Cardiac fibroblast (primary cell): ENCODE data around the gene ITGA6.

ENCODE experiments used
- DNase-seq, 2 donors: peaks; one replicate each; pipeline versions ENCODE4 v3.0.0 to v3.0.0-alpha.2; 2010; ENCODE audit warnings: low read depth in 2 of 2
- H3K4me3 ChIP-seq, 2 donors: replicated peaks in 1 of 2; 1 replicate in 1 of 2; 2 replicates in 1 of 2; pipeline ENCODE4 v1.5.1; 2011; ENCODE audit warnings: low read depth in 2 of 2, low read length in 2 of 2, mild to moderate bottlenecking in 2 of 2, moderate library complexity in 1 of 2
- TF ChIP-seq, protein P1 (sequence below): IDR thresholded peaks from one replicate; pipeline ENCODE4 v1.5.1; 2011; ENCODE audit warnings: low read depth, mild to moderate bottlenecking, low read length, inconsistent platforms

ITGA6 gene

DNA sequence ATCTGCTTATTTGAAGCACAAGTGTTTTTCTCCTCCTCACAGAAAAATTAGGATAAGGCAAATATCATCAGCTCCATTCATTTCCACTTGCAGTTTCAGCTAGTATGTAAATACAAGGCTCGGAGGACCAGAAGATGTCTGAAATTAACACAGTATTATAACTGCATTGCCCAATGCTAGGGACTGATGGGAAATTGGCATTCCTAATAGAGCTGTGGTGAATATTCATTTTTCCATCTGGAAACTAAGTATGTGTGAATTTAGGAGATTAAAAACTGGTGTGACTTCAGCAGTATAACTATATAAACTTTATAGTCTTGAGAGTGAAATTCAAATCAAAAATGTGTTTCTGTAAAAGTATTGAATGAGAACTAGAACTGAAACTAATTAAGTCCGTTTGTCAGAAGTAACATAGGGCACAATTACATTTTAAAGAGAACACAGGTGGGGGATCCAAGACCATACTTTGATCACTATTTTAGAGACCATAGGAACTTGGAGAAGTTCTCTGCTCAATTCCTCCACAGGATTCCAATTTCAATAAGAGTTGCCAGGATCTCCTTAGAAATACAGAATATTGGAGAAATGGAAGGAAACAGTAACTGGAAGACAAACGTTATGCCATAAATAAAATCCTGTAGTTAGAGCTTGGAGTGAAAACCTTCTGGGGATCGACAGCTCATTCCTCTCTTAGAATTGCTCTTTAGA, 12.1 kb upstream of the ITGA6 start:
- no peak overlapping the region for H3K4me3 ChIP-seq
- no peak for DNase-seq
- TF ChIP-seq, protein P1, sequence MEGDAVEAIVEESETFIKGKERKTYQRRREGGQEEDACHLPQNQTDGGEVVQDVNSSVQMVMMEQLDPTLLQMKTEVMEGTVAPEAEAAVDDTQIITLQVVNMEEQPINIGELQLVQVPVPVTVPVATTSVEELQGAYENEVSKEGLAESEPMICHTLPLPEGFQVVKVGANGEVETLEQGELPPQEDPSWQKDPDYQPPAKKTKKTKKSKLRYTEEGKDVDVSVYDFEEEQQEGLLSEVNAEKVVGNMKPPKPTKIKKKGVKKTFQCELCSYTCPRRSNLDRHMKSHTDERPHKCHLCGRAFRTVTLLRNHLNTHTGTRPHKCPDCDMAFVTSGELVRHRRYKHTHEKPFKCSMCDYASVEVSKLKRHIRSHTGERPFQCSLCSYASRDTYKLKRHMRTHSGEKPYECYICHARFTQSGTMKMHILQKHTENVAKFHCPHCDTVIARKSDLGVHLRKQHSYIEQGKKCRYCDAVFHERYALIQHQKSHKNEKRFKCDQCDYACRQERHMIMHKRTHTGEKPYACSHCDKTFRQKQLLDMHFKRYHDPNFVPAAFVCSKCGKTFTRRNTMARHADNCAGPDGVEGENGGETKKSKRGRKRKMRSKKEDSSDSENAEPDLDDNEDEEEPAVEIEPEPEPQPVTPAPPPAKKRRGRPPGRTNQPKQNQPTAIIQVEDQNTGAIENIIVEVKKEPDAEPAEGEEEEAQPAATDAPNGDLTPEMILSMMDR = no peak

DNA sequence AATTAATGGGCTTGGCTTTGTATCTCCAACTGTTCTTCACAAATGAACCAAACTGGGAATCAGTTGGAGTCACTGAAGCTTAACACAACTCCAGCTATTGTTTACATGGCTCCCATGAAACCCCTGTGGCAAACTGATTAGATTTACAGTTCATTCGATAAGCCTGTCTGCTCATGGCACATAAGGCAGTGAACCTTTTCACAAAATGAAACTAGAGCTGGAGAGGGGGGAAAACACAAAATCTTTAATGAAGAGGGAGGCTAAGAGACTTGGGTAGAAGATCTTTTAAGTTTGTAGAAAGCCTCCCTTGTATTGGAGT, 11.6 kb upstream of the ITGA6 start:
- no peak for DNase-seq
- TF ChIP-seq, protein P1 = no peak
- no peak overlapping the region for H3K4me3 ChIP-seq

DNA sequence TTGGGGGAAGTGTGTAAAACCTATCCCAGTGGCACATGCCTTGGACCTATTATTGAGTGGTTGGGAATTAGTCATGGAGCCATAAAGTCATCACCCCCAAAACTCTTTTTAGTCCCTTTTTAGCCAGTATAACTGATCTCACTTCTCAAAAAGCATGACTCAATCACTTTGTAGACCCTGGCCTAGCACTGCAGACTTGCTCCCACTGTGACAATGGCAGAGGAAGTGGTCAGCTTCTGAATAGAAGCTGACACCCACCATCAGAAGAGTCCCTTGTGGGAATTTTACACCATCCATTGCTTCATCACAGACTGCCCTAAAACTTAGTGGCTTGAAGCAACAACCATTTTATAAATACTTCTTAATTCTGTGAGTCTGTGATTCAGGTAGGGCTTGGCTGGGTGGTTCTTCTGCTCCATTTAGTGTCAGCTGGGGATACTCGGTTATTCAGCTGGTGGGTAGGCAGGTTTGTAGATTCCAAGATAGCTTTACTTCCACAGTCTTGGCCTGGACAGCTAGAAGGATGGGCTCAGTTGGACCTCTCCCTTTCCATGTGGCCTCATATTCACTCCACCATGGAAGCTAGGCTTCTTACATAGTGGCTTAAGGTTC, 10.8 kb upstream of the ITGA6 start:
- TF ChIP-seq, protein P1 = no peak
- DNase-seq = no peak
- no peak overlapping the region for H3K4me3 ChIP-seq

DNA sequence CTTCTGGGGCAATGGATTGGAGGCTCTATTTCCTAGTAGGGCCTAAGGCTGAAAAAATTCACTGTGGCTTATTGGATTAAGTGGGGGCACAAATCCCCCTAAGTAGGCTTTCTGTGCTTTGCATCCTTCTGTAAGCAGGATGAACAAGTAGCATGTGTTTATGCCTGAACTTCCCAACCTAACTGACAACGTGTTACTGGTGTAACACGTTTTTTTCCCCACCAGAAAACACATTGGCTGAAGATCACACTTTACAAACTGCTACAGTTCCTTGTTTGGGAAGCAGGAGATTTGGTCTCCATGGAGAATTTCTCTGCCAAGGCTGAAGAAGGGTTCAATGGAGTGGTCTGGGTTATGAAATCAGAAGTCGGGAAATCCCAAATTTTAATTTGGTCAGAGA, 7.2 kb upstream of the ITGA6 start:
- TF ChIP-seq, protein P1 = no peak
- H3K4me3 ChIP-seq = no peak overlapping the region
- DNase-seq = no peak

DNA sequence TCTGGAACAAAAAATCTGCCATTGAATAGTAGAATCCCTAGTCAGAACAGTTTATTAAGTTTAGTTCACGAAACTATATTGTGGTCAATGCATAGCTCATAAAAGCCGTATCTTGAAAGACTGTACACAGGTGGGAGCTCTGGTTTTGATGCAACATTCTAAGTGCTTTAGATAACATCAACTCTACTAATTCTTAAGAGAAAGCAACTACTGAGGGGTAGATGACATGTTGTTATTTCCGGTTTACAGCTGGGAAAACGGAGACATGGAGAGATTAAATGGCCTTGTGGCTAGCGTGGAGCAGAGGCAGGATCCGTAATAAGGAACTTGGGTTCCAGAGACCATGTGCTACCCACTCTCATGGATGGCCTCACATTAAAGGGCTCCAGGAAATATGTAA, 4.2 kb upstream of the ITGA6 start:
- no peak overlapping the region for H3K4me3 ChIP-seq
- DNase-seq = no peak
- TF ChIP-seq, protein P1 = no peak

DNA sequence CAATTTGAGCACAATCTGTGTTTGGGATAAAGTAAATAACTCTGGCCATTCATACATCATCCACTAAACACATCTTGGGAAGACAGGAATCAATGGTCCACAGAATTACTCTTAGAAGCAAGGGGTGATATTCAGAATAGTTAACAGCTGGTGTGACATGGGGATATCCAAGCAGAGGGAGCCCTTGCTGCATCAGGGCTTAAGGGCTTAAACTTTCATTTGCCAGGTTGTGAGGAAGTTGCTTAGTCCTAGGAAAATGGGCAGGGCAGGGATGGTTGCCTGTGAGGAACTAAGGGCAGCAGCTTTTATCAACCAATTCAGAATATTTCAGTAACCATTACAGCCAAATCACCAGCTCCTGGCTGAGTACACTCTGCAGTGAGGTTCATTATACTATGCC, 2.0 kb upstream of the ITGA6 start:
- H3K4me3 ChIP-seq = no peak overlapping the region
- TF ChIP-seq, protein P1 = no peak
- no peak for DNase-seq
